ENCODE results near the gene RARB.
A peak's percentile ranks its signal among the peaks of the same experiment; 100 is the strongest.

Gene RARB

GRCh38 chr3:25427942-25428788 is at the start of gene RARB:
Gene RARB, plus strand, starts transcription at chr3:25428263. Its CDS starts 469 bp downstream, at chr3:25428732.
- peak; percentile 97 for DNase-seq

GRCh38 chr3:25378786-25379311 is 49.2 kb upstream of the RARB start:
- DNase-seq, result no peak

- DNase-seq, result peak; percentile 10
These were observed 47.8 kb upstream of the RARB start for GRCh38 chr3:25380222-25380739.

- no peak for DNase-seq
These were observed 47.0 kb upstream of the RARB start for GRCh38 chr3:25381083-25381482.

GRCh38 chr3:25384471-25384870 is 43.6 kb upstream of the RARB start:
- DNase-seq, result no peak

GRCh38 chr3:25385807-25386460 is 42.1 kb upstream of the RARB start:
- no peak for DNase-seq

GRCh38 chr3:25386686-25387255 is 41.3 kb upstream of the RARB start:
- peak; percentile 19 for DNase-seq

- DNase-seq, result no peak
These were observed 37.5 kb upstream of the RARB start for GRCh38 chr3:25390605-25391004.

- no peak for DNase-seq
These were observed 31.8 kb upstream of the RARB start for GRCh38 chr3:25396251-25396650.

GRCh38 chr3:25396686-25397085 is 31.4 kb upstream of the RARB start:
- DNase-seq, result no peak

- no peak for DNase-seq
These were observed 30.9 kb upstream of the RARB start for GRCh38 chr3:25397150-25397549.

- DNase-seq, result no peak
These were observed 27.5 kb upstream of the RARB start for GRCh38 chr3:25400587-25400986.

GRCh38 chr3:25403968-25404367 is 24.1 kb upstream of the RARB start:
- no peak for DNase-seq

GRCh38 chr3:25404569-25404968 is 23.5 kb upstream of the RARB start:
- no peak for DNase-seq

- DNase-seq, result no peak
These were observed 22.7 kb upstream of the RARB start for GRCh38 chr3:25405335-25405734.

GRCh38 chr3:25410703-25411102 is 17.4 kb upstream of the RARB start:
- DNase-seq, result no peak

- no peak for DNase-seq
These were observed 15.8 kb upstream of the RARB start for GRCh38 chr3:25412269-25412668.

- no peak for DNase-seq
These were observed 11.9 kb upstream of the RARB start for GRCh38 chr3:25416176-25416575.

- no peak for DNase-seq
These were observed 9.5 kb upstream of the RARB start for GRCh38 chr3:25418596-25418995.

- no peak for DNase-seq
These were observed 8.8 kb upstream of the RARB start for GRCh38 chr3:25419251-25419650.

GRCh38 chr3:25420147-25420546 is 7.9 kb upstream of the RARB start:
- DNase-seq, result no peak

GRCh38 chr3:25420885-25421284 is 7.2 kb upstream of the RARB start:
- no peak for DNase-seq

- no peak for DNase-seq
These were observed 6.3 kb upstream of the RARB start for GRCh38 chr3:25421747-25422146.
